IMR-90 (cell line): ENCODE measurements around the gene OR51B4. TPM values are rescaled to one million over a fixed set of nuclear protein-coding genes. Genes with fewer than 3 reads are reported as not detected.

Experiments
- ATAC-seq: fragments of 200-7000 bp; cut with Tn5 transposase; 2 replicates; pipeline ENCODE4 v1.9.1; 2020; ENCODE audit warnings: low read depth, mild to moderate bottlenecking, moderate library complexity
- BruUV-seq: library from RNA; stranded (reverse); fragments of 400-500 nt; replicated peaks from 2 replicates; lab custom pipeline; 2021; lab: Mats Ljungman, UMichigan
- CTCF ChIA-PET: fragments of 300-600 bp; formaldehyde crosslinking; extraction: SDS; loops from one replicate; lab custom pipeline; 2021; ENCODE audit warnings: antibody characterized with exemption; lab: Yijun Ruan, JAX
- POLR2A ChIA-PET: fragments of 300-600 bp; sonication (Branson Sonifier 250); formaldehyde crosslinking; loops from one replicate; lab custom pipeline; 2022; ENCODE audit warnings: antibody characterized with exemption; ENCODE audit not compliant: unreplicated experiment; lab: Charles Lee
- DNase-seq: peaks from one replicate; pipeline ENCODE4 v3.0.0; 2013
- H2AFZ ChIP-seq: replicated peaks from 2 replicates; pipeline ENCODE3; 2013; ENCODE audit warnings: low read length, mild to moderate bottlenecking; ENCODE audit not compliant: poor library complexity
- H2AK5ac ChIP-seq: 2 replicates; pipeline ENCODE4 v1.6.1; 2013; ENCODE audit warnings: low read depth, low read length, inconsistent platforms
- H2AK9ac ChIP-seq: replicated peaks from 2 replicates; pipeline ENCODE3; 2013; ENCODE audit warnings: mild to moderate bottlenecking, low read depth, low read length, moderate library complexity; ENCODE audit not compliant: poor library complexity
- H2BK120ac ChIP-seq: 2 replicates; pipeline ENCODE4 v1.6.1; 2013; ENCODE audit warnings: low read depth, low read length, inconsistent platforms
- H2BK15ac ChIP-seq: 3 replicates; pipeline ENCODE4 v1.6.1; 2013; ENCODE audit warnings: low read depth, low read length, inconsistent platforms
- H2BK20ac ChIP-seq: 2 replicates; pipeline ENCODE4 v1.6.1; 2013; ENCODE audit warnings: low read depth, mild to moderate bottlenecking, inconsistent platforms, low read length, moderate library complexity
- H2BK5ac ChIP-seq: 2 replicates; pipeline ENCODE4 v1.6.1; 2013; ENCODE audit warnings: mild to moderate bottlenecking, low read depth, low read length, inconsistent platforms; ENCODE audit not compliant: poor library complexity, severe bottlenecking
- H3K14ac ChIP-seq: replicated peaks from 2 replicates; pipeline ENCODE4 v1.6.1; 2013; ENCODE audit warnings: low read depth, low read length, inconsistent platforms
- H3K18ac ChIP-seq: 2 replicates; pipeline ENCODE4 v1.6.1; 2013; ENCODE audit warnings: low read depth, low read length, control low read depth
- H3K23ac ChIP-seq: 2 replicates; pipeline ENCODE4 v1.6.1; 2013; ENCODE audit warnings: low read depth, low read length, inconsistent platforms
- H3K27ac ChIP-seq: 2 replicates; pipeline ENCODE4 v1.5.1; 2013; ENCODE audit warnings: mild to moderate bottlenecking, control low read depth, low read length; ENCODE audit not compliant: insufficient read depth
- H3K27me3 ChIP-seq: 2 replicates; pipeline ENCODE4 v1.6.1; 2013; ENCODE audit warnings: low read length; ENCODE audit not compliant: control insufficient read depth, insufficient read depth
- H3K36me3 ChIP-seq: 2 replicates; pipeline ENCODE4 v1.6.1; 2013; ENCODE audit warnings: low read length, mixed read lengths; ENCODE audit not compliant: control insufficient read depth, insufficient read depth
- H3K4ac ChIP-seq: 2 replicates; pipeline ENCODE4 v1.6.1; 2013; ENCODE audit warnings: low read depth, low read length, inconsistent platforms
- H3K4me1 ChIP-seq: 2 replicates; pipeline ENCODE4 v1.6.1; 2013; ENCODE audit warnings: low read length, mixed read lengths; ENCODE audit not compliant: control insufficient read depth, insufficient read depth
- H3K4me2 ChIP-seq: 2 replicates; pipeline ENCODE4 v1.6.1; 2013; ENCODE audit warnings: low read depth, mild to moderate bottlenecking, control low read depth, low read length, moderate library complexity
- H3K4me3 ChIP-seq: 2 replicates; pipeline ENCODE4 v1.5.1; 2013; ENCODE audit warnings: low read depth, mild to moderate bottlenecking, control low read depth, low read length, moderate library complexity; ENCODE audit not compliant: insufficient read depth
- H3K56ac ChIP-seq: 2 replicates; pipeline ENCODE4 v1.6.1; 2013; ENCODE audit warnings: low read length, inconsistent platforms; ENCODE audit not compliant: insufficient read depth; ENCODE audit errors: extremely low read depth
- H3K79me1 ChIP-seq, 2 experiments: 2 replicates each; pipeline ENCODE4 v1.6.1; 2013; ENCODE audit warnings: low read length in 2 of 2, inconsistent platforms in 1 of 2, low read depth in 1 of 2
- H3K9ac ChIP-seq: 2 replicates; pipeline ENCODE4 v1.6.1; 2013; ENCODE audit warnings: low read depth, low read length, control low read depth
- H3K9me1 ChIP-seq: 2 replicates; pipeline ENCODE4 v1.6.1; 2013; ENCODE audit warnings: low read length, inconsistent platforms; ENCODE audit not compliant: insufficient read depth
- H3K9me3 ChIP-seq: 2 replicates; pipeline ENCODE4 v1.6.1; 2013; ENCODE audit warnings: low read length; ENCODE audit not compliant: control insufficient read depth, insufficient read depth
- H4K20me1 ChIP-seq: 2 replicates; pipeline ENCODE4 v1.6.1; 2013; ENCODE audit warnings: low read length, inconsistent platforms; ENCODE audit not compliant: insufficient read depth
- H4K5ac ChIP-seq: 2 replicates; pipeline ENCODE4 v1.6.1; 2013; ENCODE audit warnings: mild to moderate bottlenecking, low read depth, low read length, control low read depth
- H4K8ac ChIP-seq, 2 experiments: 2 replicates each; pipeline ENCODE4 v1.6.1; 2013; ENCODE audit warnings: low read depth in 2 of 2, low read length in 2 of 2, control low read depth in 1 of 2, inconsistent platforms in 1 of 2
- H4K91ac ChIP-seq: 2 replicates; pipeline ENCODE4 v1.6.1; 2013; ENCODE audit warnings: low read depth, low read length, inconsistent platforms; ENCODE audit not compliant: insufficient read depth
- BHLHE40 ChIP-seq: fragments of 150-350 bp; IDR thresholded peaks from 2 replicates; pipeline ENCODE4 v1.6.1; 2016; ENCODE audit warnings: mild to moderate bottlenecking, low read depth, low read length
- CHD1 ChIP-seq: IDR thresholded peaks from 2 replicates; pipeline ENCODE4 v1.6.1; 2012; ENCODE audit warnings: low read depth, low read length, improper control_type of control experiment
- FOS ChIP-seq: fragments of 150-350 bp; IDR thresholded peaks from 2 replicates; pipeline ENCODE4 v1.6.1; 2016; ENCODE audit warnings: low read depth, low read length
- MAFK ChIP-seq: IDR thresholded peaks from 2 replicates; pipeline ENCODE4 v1.6.1; 2012; ENCODE audit warnings: low read depth, low read length, improper control_type of control experiment
- MAZ ChIP-seq: IDR thresholded peaks from 2 replicates; pipeline ENCODE4 v1.6.1; 2012; ENCODE audit warnings: low read depth, mild to moderate bottlenecking, low read length, improper control_type of control experiment, moderate library complexity, borderline replicate concordance
- NFE2L2 ChIP-seq: fragments of 150-350 bp; IDR thresholded peaks from 2 replicates; pipeline ENCODE4 v1.6.1; 2016; ENCODE audit warnings: low read depth, mild to moderate bottlenecking, low read length
- POLR2A ChIP-seq: IDR thresholded peaks from 2 replicates; pipeline ENCODE4 v1.6.1; 2012; ENCODE audit warnings: mild to moderate bottlenecking, low read depth, low read length
- SMC3 ChIP-seq: fragments of 150-350 bp; IDR thresholded peaks from 2 replicates; pipeline ENCODE4 v1.6.1; 2016; ENCODE audit warnings: low read depth, mild to moderate bottlenecking, antibody characterized with exemption, low read length, moderate library complexity
- WGBS, 2 experiments: methylation state at CpG; one replicate each; pipeline versions ENCODE4 v1.1.5 to v1.1.7; 2013; ENCODE audit warnings: missing lambda C conversion rate in 2 of 2; ENCODE audit not compliant: insufficient read length in 1 of 2; ENCODE audit errors: extremely low coverage in 2 of 2; 5-methylcytosine and 5-hydroxymethylcytosine counted together
- dilution Hi-C: fragments of 300-500 bp; cut with HindIII; formaldehyde crosslinking; loops from one replicate; pipeline ENCODE4 v1.14.3; 2018; ENCODE audit warnings: low sequenced_read_pairs; ENCODE audit not compliant: unreplicated experiment
- in situ Hi-C: fragments of 300-500 bp; cut with MboI; formaldehyde crosslinking; loops from 3 replicates; pipeline ENCODE4 v1.14.3; 2019; ENCODE audit warnings: low sequenced_read_pairs, inconsistent platforms, mixed read lengths
- intact Hi-C: fragments of 100-400 bp; cut with micrococcal nuclease; formaldehyde crosslinking; loops from 2 replicates; pipeline ENCODE4 v1.10.0; 2022
- polyA plus RNA-seq, 3 experiments: library from polyadenylated mRNA; depleted of rRNA; stranded (reverse); fragments of >200 nt; gene quantifications; 2 replicates each; pipeline ENCODE4 v1.2.3, GENCODE V29; 2012; ENCODE audit warnings: low replicate concordance in 1 of 3
- total RNA-seq: library from RNA; depleted of rRNA; stranded (reverse); fragments of >200 nt; gene quantifications from 2 replicates; pipeline ENCODE4 v1.2.3, GENCODE V29; 2012

The OR51B4 gene
- total and polyA plus RNA-seq, 2 of the 4 experiments (the other 2 are of a cell fraction): not detected

DNA sequence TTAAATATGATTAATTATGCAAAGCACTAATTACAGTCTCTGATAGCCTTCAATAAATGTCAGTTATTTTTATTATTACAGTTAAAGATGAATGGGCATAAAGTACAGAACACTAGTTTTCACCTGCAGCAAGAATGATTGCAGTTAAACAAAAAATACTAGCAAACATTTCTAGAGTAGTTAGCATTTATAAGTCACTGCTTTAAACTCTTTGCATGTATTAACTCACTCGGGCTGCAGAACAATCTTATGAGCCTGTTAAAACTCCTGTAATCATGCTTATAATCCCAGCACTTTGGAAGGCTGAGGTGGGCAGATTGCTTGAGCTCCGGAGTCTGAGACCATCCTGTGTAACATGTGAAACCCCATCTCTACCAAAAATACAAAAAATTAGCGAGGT lies 14.8 kb downstream of the OR51B4 start:
- in situ Hi-C loops (loop anchor here (10.0 kb wide), 1 partner anchor 78 kb away; no protein-coding TSS in a partner anchor), dilution Hi-C loops (no loop called here), intact Hi-C loops (no loop called here)
- peak overlapping the region; percentile 82 for H3K23ac ChIP-seq
- H2BK15ac ChIP-seq: peak overlapping the region; percentile 94; the same call in 2 of the 3 replicates
- ChIA-PET POLR2A (no interaction called here), CTCF (no interaction called here)
- peak overlapping the region; percentile 96; the same call in 1 of the 2 replicates for H3K18ac ChIP-seq
- no peak overlapping the region for H2AK9ac ChIP-seq
- peak overlapping the region; percentile 87 for H3K14ac ChIP-seq
- no CpG with 5 or more reads among the region's 3 CpGs for WGBS, 2 experiments
- peak overlapping the region; percentile 95 for H3K4ac ChIP-seq
- no peaks in the 10 kb centered on the region for H4K20me1 ChIP-seq
- peak overlapping the region; percentile 88 for H2BK5ac ChIP-seq
- no peak overlapping the region; the same call in 1 of the 2 replicates for H3K56ac ChIP-seq
- no peaks in the 10 kb centered on the region for H3K79me1 ChIP-seq
- no TSS peak for BruUV-seq
- H3K9ac ChIP-seq: no peak overlapping the region
- peak overlapping the region; percentile 97 for H2BK20ac ChIP-seq
- no peak for TF ChIP-seq FOS
- no peak for TF ChIP-seq MAZ
- no peak for TF ChIP-seq POLR2A
- no peak for TF ChIP-seq MAFK
- TF ChIP-seq CHD1: no peak
- TF ChIP-seq BHLHE40: no peak
- TF ChIP-seq NFE2L2: no peak
- no peak for TF ChIP-seq SMC3
- peaks cover 11% of the 10 kb centered on the region; the same call in 1 of the 2 replicates for H3K4me1 ChIP-seq
- ATAC-seq (no peak), DNase-seq (no peak)
- no peak overlapping the region for H2AFZ ChIP-seq
- H4K5ac ChIP-seq: peak overlapping the region; percentile 93
- no peaks in the 10 kb centered on the region for H3K27me3 ChIP-seq
- no peaks in the 10 kb centered on the region for H3K9me3 ChIP-seq
- peak overlapping the region; percentile 88 to 93; a peak in 3 of 4 replicates for H4K8ac ChIP-seq
- peak overlapping the region; percentile 62 for H3K27ac ChIP-seq
- no peaks in the 10 kb centered on the region for H3K36me3 ChIP-seq
- H3K4me3 ChIP-seq: no peak overlapping the region
- H2BK120ac ChIP-seq: peak overlapping the region; percentile 90
- no peak overlapping the region for H3K4me2 ChIP-seq
- H2AK5ac ChIP-seq: peak overlapping the region; percentile 85; the same call in 1 of the 2 replicates
- no peaks in the 10 kb centered on the region; the same call in 1 of the 2 replicates for H3K9me1 ChIP-seq
- peak overlapping the region; percentile 93 for H4K91ac ChIP-seq
